ENCODE results near the gene BTNL2.

BTNL2 gene, protein sequence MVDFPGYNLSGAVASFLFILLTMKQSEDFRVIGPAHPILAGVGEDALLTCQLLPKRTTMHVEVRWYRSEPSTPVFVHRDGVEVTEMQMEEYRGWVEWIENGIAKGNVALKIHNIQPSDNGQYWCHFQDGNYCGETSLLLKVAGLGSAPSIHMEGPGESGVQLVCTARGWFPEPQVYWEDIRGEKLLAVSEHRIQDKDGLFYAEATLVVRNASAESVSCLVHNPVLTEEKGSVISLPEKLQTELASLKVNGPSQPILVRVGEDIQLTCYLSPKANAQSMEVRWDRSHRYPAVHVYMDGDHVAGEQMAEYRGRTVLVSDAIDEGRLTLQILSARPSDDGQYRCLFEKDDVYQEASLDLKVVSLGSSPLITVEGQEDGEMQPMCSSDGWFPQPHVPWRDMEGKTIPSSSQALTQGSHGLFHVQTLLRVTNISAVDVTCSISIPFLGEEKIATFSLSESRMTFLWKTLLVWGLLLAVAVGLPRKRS

DNA sequence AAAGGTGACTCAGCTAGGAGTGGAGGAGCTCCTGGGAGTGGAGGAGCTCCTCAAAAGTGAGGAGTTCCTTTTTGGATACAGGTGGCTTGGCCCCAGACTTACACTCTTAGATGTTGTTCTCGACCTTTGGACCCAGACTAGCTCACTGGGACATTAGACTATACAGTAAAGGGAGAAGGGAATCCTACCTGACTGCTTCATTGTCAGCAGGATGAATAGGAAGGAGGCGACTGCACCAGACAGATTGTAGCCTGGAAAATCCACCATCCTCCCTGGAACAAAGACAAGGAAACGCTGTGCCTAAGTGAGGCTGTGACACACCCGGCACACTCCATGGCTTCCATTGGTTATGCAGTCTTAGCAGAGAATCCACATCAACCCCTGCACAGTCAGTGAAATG, at the start of gene BTNL2:
Gene BTNL2, minus strand, starts transcription at position 325 of the 400 bp plus-strand sequence. Its CDS starts 58 bp downstream, at position 267.
- Histone ChIP-seq H3K4me3 (ENCODE audit: low read length) (no peak within 1 kb of the TSS), H3K4me1 (ENCODE audit: control insufficient read depth, insufficient read depth, low read length) (no peaks in the 10 kb centered on the region), H3K9ac (ENCODE audit: low read length) (no peak within 1 kb of the TSS), H3K9me3 (ENCODE audit: control insufficient read depth, low read length) (no peaks in the 10 kb centered on the region), H3K36me3 (ENCODE audit: control insufficient read depth, insufficient read depth, low read length) (no peaks in the 10 kb centered on the region), H3K27me3 (ENCODE audit: control insufficient read depth, insufficient read depth, low read length) (peaks cover 13% of the 10 kb centered on the region)

DNA sequence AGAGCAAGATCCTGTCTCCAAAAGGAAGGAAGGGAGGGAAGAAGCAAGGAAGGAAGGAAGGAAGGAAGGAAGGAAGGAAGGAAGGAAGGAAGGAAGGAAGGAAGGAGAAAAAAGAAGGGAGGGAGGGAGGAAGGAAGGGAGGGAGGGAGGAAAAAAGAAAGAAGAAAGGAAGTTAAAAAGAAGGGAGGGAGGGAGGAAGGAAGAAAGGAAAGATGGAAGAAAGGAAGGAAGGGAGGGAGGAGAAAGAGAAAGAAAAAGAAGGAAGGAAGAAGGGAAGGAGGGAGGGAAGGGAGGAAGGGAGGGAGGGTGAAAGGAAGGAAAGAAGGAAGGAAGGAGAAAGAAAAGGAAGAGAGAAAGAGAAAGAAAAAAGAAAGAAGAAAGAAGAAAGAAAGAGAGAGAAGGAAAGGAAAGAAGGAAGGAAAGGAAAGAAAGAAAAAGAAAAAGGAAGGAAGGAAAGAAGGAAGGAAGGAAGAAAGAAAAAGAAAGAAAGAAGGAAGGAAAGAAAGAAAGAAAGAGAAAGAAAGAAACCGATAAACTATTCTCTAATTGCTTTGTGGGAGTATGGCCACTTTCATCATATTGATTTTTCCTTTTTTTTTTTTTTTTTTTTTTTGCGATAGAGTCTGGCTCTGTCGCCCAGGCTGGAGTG, 42.2 kb upstream of the BTNL2 start:
- Histone ChIP-seq H3K9ac (ENCODE audit: low read length) (no peak overlapping the region), H3K36me3 (ENCODE audit: control insufficient read depth, insufficient read depth, low read length) (no peaks in the 10 kb centered on the region), H3K4me3 (ENCODE audit: low read length) (no peak overlapping the region), H3K27me3 (ENCODE audit: control insufficient read depth, insufficient read depth, low read length) (no peaks in the 10 kb centered on the region), H3K4me1 (ENCODE audit: control insufficient read depth, insufficient read depth, low read length) (no peaks in the 10 kb centered on the region), H3K9me3 (ENCODE audit: control insufficient read depth, low read length) (no peaks in the 10 kb centered on the region)

DNA sequence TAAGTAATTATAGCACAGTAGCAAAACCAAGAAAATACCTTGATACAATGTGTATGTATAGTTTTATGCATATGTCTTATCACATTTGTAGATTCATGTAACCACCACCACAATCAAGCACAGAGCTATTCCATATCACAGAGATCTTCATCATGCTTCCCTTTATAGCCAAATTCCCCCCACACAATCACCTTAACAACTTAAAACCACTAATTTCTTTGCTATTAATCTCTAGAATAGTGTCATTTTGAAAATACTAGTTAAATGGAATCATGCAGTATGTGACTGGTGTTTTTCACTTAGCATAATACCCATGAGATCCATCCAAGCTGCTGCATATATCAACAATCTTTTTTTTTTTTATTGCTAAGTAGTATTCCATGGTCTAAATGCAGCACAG, 41.0 kb upstream of the BTNL2 start:
- Histone ChIP-seq H3K9me3 (ENCODE audit: control insufficient read depth, low read length) (no peaks in the 10 kb centered on the region), H3K9ac (ENCODE audit: low read length) (no peak overlapping the region), H3K4me1 (ENCODE audit: control insufficient read depth, insufficient read depth, low read length) (no peaks in the 10 kb centered on the region), H3K27me3 (ENCODE audit: control insufficient read depth, insufficient read depth, low read length) (no peaks in the 10 kb centered on the region), H3K4me3 (ENCODE audit: low read length) (no peak overlapping the region), H3K36me3 (ENCODE audit: control insufficient read depth, insufficient read depth, low read length) (no peaks in the 10 kb centered on the region)

DNA sequence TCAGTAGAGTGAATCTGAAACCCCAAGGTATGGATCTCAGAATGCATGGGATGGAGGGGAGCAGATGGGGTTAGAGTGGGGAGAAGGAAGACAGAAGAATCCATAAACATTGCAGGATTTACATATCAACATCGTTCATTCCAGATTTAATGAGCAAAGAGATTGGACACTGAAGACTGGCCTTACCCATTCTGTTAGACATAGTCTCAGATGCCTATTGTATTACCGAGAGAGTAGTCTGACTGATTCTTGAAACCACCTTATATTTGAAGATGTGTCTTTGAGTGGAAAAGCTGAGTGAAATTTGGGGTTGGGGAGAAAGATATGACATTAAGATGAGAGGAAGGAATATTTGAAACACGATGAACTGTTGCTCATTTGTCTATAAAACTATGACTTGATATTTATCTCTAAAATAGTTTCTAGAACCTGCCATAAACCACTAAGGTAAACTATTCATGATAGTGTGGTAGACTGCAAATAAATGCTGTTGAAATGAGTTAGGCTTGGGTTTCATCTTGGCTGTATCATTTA, 38.4 kb upstream of the BTNL2 start:
- Histone ChIP-seq H3K9me3 (ENCODE audit: control insufficient read depth, low read length) (no peaks in the 10 kb centered on the region), H3K9ac (ENCODE audit: low read length) (no peak overlapping the region), H3K4me1 (ENCODE audit: control insufficient read depth, insufficient read depth, low read length) (no peaks in the 10 kb centered on the region), H3K4me3 (ENCODE audit: low read length) (no peak overlapping the region), H3K27me3 (ENCODE audit: control insufficient read depth, insufficient read depth, low read length) (no peaks in the 10 kb centered on the region), H3K36me3 (ENCODE audit: control insufficient read depth, insufficient read depth, low read length) (no peaks in the 10 kb centered on the region)

GRCh38 chr6:32444433-32444832, 37.5 kb upstream of the BTNL2 start:
- Histone ChIP-seq H3K36me3 (ENCODE audit: control insufficient read depth, insufficient read depth, low read length) (no peaks in the 10 kb centered on the region), H3K27me3 (ENCODE audit: control insufficient read depth, insufficient read depth, low read length) (no peaks in the 10 kb centered on the region), H3K9ac (ENCODE audit: low read length) (no peak overlapping the region), H3K9me3 (ENCODE audit: control insufficient read depth, low read length) (no peaks in the 10 kb centered on the region), H3K4me1 (ENCODE audit: control insufficient read depth, insufficient read depth, low read length) (no peaks in the 10 kb centered on the region), H3K4me3 (ENCODE audit: low read length) (no peak overlapping the region)

GRCh38 chr6:32442977-32443552, 36.1 kb upstream of the BTNL2 start:
- no peak overlapping the region for H3K4me3 ChIP-seq (ENCODE audit: low read length)
- H3K4me1 ChIP-seq (ENCODE audit: control insufficient read depth, insufficient read depth, low read length), result no peaks in the 10 kb centered on the region
- no peaks in the 10 kb centered on the region for H3K27me3 ChIP-seq (ENCODE audit: control insufficient read depth, insufficient read depth, low read length)
- H3K9ac ChIP-seq (ENCODE audit: low read length), result no peak overlapping the region
- no peaks in the 10 kb centered on the region for H3K36me3 ChIP-seq (ENCODE audit: control insufficient read depth, insufficient read depth, low read length)
- H3K9me3 ChIP-seq (ENCODE audit: control insufficient read depth, low read length), result no peaks in the 10 kb centered on the region

DNA sequence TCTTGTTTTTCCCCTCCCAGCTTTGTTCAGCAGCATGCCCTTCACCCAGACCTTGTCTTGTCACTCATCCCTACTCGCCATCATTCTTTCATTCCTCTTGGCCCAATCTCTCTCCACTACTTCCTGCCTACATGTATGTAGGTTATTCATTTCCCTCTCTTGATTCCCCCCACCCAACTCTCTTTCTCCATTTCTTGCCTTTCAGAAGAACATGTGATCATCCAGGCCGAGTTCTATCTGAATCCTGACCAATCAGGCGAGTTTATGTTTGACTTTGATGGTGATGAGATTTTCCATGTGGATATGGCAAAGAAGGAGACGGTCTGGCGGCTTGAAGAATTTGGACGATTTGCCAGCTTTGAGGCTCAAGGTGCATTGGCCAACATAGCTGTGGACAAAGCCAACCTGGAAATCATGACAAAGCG, 35.3 kb upstream of the BTNL2 start:
- Histone ChIP-seq H3K27me3 (ENCODE audit: control insufficient read depth, insufficient read depth, low read length) (no peaks in the 10 kb centered on the region), H3K4me1 (ENCODE audit: control insufficient read depth, insufficient read depth, low read length) (no peaks in the 10 kb centered on the region), H3K4me3 (ENCODE audit: low read length) (no peak overlapping the region), H3K9ac (ENCODE audit: low read length) (no peak overlapping the region), H3K9me3 (ENCODE audit: control insufficient read depth, low read length) (no peaks in the 10 kb centered on the region), H3K36me3 (ENCODE audit: control insufficient read depth, insufficient read depth, low read length) (no peaks in the 10 kb centered on the region)

DNA sequence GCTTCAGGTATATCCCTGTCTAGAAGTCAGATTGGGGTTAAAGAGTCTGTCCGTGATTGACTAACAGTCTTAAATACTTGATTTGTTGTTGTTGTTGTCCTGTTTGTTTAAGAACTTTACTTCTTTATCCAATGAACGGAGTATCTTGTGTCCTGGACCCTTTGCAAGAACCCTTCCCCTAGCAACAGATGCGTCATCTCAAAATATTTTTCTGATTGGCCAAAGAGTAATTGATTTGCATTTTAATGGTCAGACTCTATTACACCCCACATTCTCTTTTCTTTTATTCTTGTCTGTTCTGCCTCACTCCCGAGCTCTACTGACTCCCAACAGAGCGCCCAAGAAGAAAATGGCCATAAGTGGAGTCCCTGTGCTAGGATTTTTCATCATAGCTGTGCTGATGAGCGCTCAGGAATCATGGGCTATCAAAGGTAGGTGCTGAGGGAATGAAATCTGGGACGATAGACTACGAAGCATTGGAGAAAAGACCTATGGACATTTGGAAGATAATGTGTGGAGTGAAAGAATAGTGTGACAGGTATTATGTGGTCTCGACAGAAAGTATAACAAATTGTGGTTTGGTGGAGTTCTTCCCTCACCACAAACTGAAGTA, 32.7 kb upstream of the BTNL2 start, which contains the start of gene HLA-DRA:
Gene HLA-DRA, plus strand, starts transcription at position 286 of the 613 bp plus-strand sequence. Its CDS starts 64 bp downstream, at position 350.
- H3K9me3 ChIP-seq (ENCODE audit: control insufficient read depth, low read length), result no peaks in the 10 kb centered on the region
- H3K9ac ChIP-seq (ENCODE audit: low read length), result peak within 1 kb of the TSS; percentile 73
- H3K4me1 ChIP-seq (ENCODE audit: control insufficient read depth, insufficient read depth, low read length), result no peaks in the 10 kb centered on the region
- peak within 1 kb of the TSS; percentile 48 for H3K4me3 ChIP-seq (ENCODE audit: low read length)
- H3K27me3 ChIP-seq (ENCODE audit: control insufficient read depth, insufficient read depth, low read length), result no peaks in the 10 kb centered on the region
- H3K36me3 ChIP-seq (ENCODE audit: control insufficient read depth, insufficient read depth, low read length), result no peaks in the 10 kb centered on the region

DNA sequence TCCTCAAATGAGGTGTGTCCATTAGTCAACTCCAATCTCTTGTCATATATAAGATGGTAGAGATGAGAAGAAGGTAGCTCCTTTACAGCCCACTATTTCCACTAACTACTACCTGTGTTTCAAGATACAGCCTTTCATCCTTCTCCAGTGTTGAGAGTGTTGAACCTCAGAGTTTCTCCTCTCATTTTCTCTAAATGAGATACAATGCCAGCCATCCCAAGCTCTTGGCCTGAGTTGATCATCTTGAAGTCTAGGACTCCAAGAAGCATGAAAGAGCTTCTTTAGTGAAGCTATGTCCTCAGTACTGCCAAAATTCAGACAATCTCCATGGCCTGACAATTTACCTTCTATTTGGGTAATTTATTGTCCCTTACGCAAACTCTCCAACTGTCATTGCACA, 32.2 kb upstream of the BTNL2 start:
- Histone ChIP-seq H3K9me3 (ENCODE audit: control insufficient read depth, low read length) (no peaks in the 10 kb centered on the region), H3K9ac (ENCODE audit: low read length) (no peak overlapping the region), H3K4me1 (ENCODE audit: control insufficient read depth, insufficient read depth, low read length) (no peaks in the 10 kb centered on the region), H3K4me3 (ENCODE audit: low read length) (peak overlapping the region; percentile 48), H3K27me3 (ENCODE audit: control insufficient read depth, insufficient read depth, low read length) (no peaks in the 10 kb centered on the region), H3K36me3 (ENCODE audit: control insufficient read depth, insufficient read depth, low read length) (no peaks in the 10 kb centered on the region)

DNA sequence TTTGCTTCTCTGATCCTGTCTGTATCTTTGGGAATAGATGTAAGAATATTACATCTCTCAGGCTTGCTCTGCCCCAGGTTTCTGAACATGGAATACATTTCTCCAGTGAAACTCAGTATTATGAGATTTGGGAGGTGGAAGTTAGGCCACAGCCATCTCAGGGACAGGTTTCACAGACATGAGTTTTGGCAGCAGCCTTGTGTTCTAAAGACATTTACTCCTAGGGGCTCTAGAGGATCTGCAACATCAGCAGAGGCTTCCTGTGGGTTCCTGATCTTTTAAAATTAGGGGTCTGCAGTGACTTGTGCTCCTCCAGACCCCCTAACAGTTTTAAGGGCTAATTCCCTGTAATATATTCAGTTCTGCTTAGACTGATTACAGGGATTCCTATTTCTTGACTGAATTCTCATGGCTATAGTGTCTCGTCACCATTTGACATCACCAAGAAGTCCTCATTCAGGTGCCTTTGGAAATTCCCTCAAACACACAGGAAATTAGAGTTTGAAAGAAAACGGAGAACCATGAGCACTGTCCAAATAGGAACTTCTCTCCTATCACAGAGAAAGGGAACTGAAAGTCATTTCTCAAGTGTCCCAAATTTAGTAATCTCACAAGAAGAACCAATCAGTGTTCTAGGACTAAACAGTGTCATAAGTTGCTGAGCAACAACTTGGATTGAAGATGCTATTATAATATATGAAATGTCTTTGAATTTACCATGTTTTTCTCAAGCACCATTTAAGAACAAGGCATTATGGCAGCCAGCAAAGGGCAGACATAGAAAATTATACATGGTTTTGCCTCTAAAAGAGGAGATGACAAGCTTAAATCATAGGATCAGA, 30.2 kb upstream of the BTNL2 start:
- Histone ChIP-seq H3K4me3 (ENCODE audit: low read length) (no peak overlapping the region), H3K4me1 (ENCODE audit: control insufficient read depth, insufficient read depth, low read length) (no peaks in the 10 kb centered on the region), H3K27me3 (ENCODE audit: control insufficient read depth, insufficient read depth, low read length) (no peaks in the 10 kb centered on the region)

GRCh38 chr6:32436186-32436585, 29.2 kb upstream of the BTNL2 start:
- no peaks in the 10 kb centered on the region for H3K4me1 ChIP-seq (ENCODE audit: control insufficient read depth, insufficient read depth, low read length)
- no peak overlapping the region for H3K4me3 ChIP-seq (ENCODE audit: low read length)
- no peaks in the 10 kb centered on the region for H3K27me3 ChIP-seq (ENCODE audit: control insufficient read depth, insufficient read depth, low read length)
- no peak overlapping the region for H3K9ac ChIP-seq (ENCODE audit: low read length)
- no peaks in the 10 kb centered on the region for H3K9me3 ChIP-seq (ENCODE audit: control insufficient read depth, low read length)
- H3K36me3 ChIP-seq (ENCODE audit: control insufficient read depth, insufficient read depth, low read length), result no peaks in the 10 kb centered on the region

More for the DNA sequence above, 30.2 kb upstream of the BTNL2 start:
- H3K9me3 ChIP-seq (ENCODE audit: control insufficient read depth, low read length), result no peaks in the 10 kb centered on the region
- no peak overlapping the region for H3K9ac ChIP-seq (ENCODE audit: low read length)
- no peaks in the 10 kb centered on the region for H3K36me3 ChIP-seq (ENCODE audit: control insufficient read depth, insufficient read depth, low read length)

Measured in mucosa of stomach (tissue), 1 donor.